ENCODE measurements around the gene MKI67. TPM values are rescaled to one million over a fixed set of nuclear protein-coding genes. Genes with fewer than 3 reads are reported as not detected.

Gene MKI67
- total and polyA plus RNA-seq, 9 of the 15 experiments (the other 6 are each of a cell fraction or from before 2014, with no cell fraction given), result 11.8 to 86.5 (median 36.0) TPM

DNA sequence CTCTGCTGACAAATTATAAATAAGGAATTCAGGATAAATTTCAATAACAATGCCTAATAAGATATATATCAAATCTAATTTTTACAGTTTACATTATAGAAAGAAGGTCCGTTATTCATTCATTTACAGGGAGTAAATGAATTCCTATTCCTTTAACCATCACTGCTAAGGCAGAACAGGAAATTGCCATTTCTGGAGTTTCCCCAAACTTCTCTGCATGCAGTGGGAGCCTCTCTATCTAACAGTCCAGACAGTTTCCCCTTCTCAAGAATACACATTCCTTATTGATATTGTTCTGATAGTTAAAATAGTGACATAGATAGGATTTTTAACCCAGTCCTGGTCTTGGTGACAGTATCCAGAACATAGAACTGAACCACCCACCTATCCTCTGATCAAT lies 24.3 kb downstream of the MKI67 start:
- no TSS peak for BruUV-seq (replicated peaks)
- POLR2A ChIA-PET, result no interaction called here
- no peaks in the 10 kb centered on the region; the same call in 2 of the 3 replicates for H3K79me2 ChIP-seq (ENCODE audit: control insufficient read depth, insufficient read depth, low read length)
- TF ChIP-seq, protein P1, sequence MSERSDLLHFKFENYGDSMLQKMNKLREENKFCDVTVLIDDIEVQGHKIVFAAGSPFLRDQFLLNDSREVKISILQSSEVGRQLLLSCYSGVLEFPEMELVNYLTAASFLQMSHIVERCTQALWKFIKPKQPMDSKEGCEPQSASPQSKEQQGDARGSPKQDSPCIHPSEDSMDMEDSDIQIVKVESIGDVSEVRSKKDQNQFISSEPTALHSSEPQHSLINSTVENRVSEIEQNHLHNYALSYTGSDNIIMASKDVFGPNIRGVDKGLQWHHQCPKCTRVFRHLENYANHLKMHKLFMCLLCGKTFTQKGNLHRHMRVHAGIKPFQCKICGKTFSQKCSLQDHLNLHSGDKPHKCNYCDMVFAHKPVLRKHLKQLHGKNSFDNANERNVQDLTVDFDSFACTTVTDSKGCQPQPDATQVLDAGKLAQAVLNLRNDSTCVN (CRISPR knock-in tag; IDR thresholded peaks at IDR 0.05), result no peak
- TF ChIP-seq ZSCAN29 (IDR thresholded peaks at IDR 0.05) (no peak), ELF1 (tag; IDR thresholded peaks at IDR 0.05) (no peak), PTRF (tag; IDR thresholded peaks at IDR 0.05) (no peak), FIP1L1 (IDR thresholded peaks at IDR 0.05; ENCODE audit: low read depth, low read length, poor library complexity, severe bottlenecking) (no peak), HEY1 (CRISPR knock-in tag; IDR thresholded peaks at IDR 0.05; ENCODE audit: borderline replicate concordance) (no peak), CREB1 (IDR thresholded peaks at IDR 0.05) (no peak), CREB1 (CRISPR knock-in tag; IDR thresholded peaks at IDR 0.05) (no peak), HOXB6 (CRISPR knock-in tag; IDR thresholded peaks at IDR 0.05; ENCODE audit: borderline replicate concordance) (no peak), SPI1 (IDR thresholded peaks at IDR 0.05; ENCODE audit: borderline replicate concordance, low read depth, low read length) (no peak), PHF21A (IDR thresholded peaks at IDR 0.05; ENCODE audit: borderline replicate concordance, low read depth) (no peak), ZNF408 (CRISPR knock-in tag; IDR thresholded peaks at IDR 0.05; ENCODE audit: low read depth) (no peak)
- TF ChIP-seq, protein P2, sequence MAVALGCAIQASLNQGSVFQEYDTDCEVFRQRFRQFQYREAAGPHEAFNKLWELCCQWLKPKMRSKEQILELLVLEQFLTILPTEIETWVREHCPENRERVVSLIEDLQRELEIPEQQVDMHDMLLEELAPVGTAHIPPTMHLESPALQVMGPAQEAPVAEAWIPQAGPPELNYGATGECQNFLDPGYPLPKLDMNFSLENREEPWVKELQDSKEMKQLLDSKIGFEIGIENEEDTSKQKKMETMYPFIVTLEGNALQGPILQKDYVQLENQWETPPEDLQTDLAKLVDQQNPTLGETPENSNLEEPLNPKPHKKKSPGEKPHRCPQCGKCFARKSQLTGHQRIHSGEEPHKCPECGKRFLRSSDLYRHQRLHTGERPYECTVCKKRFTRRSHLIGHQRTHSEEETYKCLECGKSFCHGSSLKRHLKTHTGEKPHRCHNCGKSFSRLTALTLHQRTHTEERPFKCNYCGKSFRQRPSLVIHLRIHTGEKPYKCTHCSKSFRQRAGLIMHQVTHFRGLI (CRISPR knock-in tag; IDR thresholded peaks at IDR 0.05), result no peak
- TF ChIP-seq, protein P3, sequence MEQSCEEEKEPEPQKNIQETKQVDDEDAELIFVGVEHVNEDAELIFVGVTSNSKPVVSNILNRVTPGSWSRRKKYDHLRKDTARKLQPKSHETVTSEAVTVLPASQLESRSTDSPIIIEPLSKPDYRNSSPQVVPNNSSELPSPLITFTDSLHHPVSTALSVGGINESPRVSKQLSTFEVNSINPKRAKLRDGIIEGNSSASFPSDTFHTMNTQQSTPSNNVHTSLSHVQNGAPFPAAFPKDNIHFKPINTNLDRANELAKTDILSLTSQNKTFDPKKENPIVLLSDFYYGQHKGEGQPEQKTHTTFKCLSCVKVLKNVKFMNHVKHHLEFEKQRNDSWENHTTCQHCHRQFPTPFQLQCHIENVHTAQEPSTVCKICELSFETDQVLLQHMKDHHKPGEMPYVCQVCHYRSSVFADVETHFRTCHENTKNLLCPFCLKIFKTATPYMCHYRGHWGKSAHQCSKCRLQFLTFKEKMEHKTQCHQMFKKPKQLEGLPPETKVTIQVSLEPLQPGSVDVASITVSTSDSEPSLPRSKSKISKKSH (CRISPR knock-in tag; IDR thresholded peaks at IDR 0.05), result no peak
- TF ChIP-seq, protein P4, sequence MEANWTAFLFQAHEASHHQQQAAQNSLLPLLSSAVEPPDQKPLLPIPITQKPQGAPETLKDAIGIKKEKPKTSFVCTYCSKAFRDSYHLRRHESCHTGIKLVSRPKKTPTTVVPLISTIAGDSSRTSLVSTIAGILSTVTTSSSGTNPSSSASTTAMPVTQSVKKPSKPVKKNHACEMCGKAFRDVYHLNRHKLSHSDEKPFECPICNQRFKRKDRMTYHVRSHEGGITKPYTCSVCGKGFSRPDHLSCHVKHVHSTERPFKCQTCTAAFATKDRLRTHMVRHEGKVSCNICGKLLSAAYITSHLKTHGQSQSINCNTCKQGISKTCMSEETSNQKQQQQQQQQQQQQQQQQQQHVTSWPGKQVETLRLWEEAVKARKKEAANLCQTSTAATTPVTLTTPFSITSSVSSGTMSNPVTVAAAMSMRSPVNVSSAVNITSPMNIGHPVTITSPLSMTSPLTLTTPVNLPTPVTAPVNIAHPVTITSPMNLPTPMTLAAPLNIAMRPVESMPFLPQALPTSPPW (CRISPR knock-in tag; IDR thresholded peaks at IDR 0.05), result no peak
- TF ChIP-seq, protein P5, sequence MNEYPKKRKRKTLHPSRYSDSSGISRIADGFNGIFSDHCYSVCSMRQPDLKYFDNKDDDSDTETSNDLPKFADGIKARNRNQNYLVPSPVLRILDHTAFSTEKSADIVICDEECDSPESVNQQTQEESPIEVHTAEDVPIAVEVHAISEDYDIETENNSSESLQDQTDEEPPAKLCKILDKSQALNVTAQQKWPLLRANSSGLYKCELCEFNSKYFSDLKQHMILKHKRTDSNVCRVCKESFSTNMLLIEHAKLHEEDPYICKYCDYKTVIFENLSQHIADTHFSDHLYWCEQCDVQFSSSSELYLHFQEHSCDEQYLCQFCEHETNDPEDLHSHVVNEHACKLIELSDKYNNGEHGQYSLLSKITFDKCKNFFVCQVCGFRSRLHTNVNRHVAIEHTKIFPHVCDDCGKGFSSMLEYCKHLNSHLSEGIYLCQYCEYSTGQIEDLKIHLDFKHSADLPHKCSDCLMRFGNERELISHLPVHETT (CRISPR knock-in tag; conservative IDR thresholded peaks at IDR 0.05 in 1 of 2, IDR thresholded peaks at IDR 0.05 in 1 of 2), result no peak

More for the DNA sequence above, 24.3 kb downstream of the MKI67 start:
- no peak for FAIRE-seq
- intact Hi-C loops (cut with micrococcal nuclease) (no loop called here), in situ Hi-C loops (cut with MboI) (no loop called here)
- Histone ChIP-seq H3K9me1 (ENCODE audit: control insufficient read depth, insufficient read depth, low read length) (no peaks in the 10 kb centered on the region), H3K4me2 (ENCODE audit: insufficient read depth, low read length) (no peak overlapping the region), H3K9ac (ENCODE audit: insufficient read depth in 1 of 2, low read depth in 2 of 2, low read length in 2 of 2) (no peak overlapping the region), H3K4me1 (replicated peaks in 1 of 2; ENCODE audit: control insufficient read depth in 2 of 2, insufficient read depth in 2 of 2, low read length in 2 of 2) (no peaks in the 10 kb centered on the region), H3K9me3 (replicated peaks; ENCODE audit: control insufficient read depth, insufficient read depth, low read depth, low read length) (no peaks in the 10 kb centered on the region), H3K27ac (ENCODE audit: extremely low read depth, low read depth, low read length) (no peak overlapping the region), H3K4me3 (no peak overlapping the region), H3K27me3 (ENCODE audit: control insufficient read depth in 2 of 2, insufficient read depth in 2 of 2, low read length in 2 of 2) (no peaks in the 10 kb centered on the region), H3K36me3 (ENCODE audit: control insufficient read depth, insufficient read depth, low read length) (peaks cover 99% of the 10 kb centered on the region), H2AFZ (ENCODE audit: low read depth, low read length) (no peak overlapping the region), H4K20me1 (replicated peaks; ENCODE audit: control insufficient read depth, insufficient read depth, low read length) (no peaks in the 10 kb centered on the region)
- DNase-seq (ENCODE audit: extremely low read depth in 1 of 4, low spot score in 3 of 4), result no peak
- WGBS (ENCODE audit: insufficient coverage, low coverage, missing lambda C conversion rate), result 100% methylated on average over 1 of the region's 1 CpG
- ATAC-seq, result no peak
- CTCF ChIA-PET (ENCODE audit: low intra/inter-chr PET ratio), result no interaction called here

Measured in K562 (cell line).